Right lobe of liver (tissue), 6 donors: ENCODE measurements around the gene SLC6A3. TPM values are rescaled to one million over a fixed set of nuclear protein-coding genes. Genes with fewer than 3 reads are reported as not detected.
A peak's percentile ranks its signal among the peaks of the same experiment; 100 is the strongest.

ENCODE experiments used
- ATAC-seq, 4 donors: fragments of 200-7000 bp; cut with Tn5 transposase; one replicate each; pipeline ENCODE4 v1.9.1; 2020; ENCODE audit warnings: mild to moderate bottlenecking in 4 of 4, moderate library complexity in 4 of 4
- DNase-seq, 3 donors: peaks; one replicate each; pipeline ENCODE4 v3.0.0-alpha.2; 2020
- H3K27ac ChIP-seq, 3 donors: fragments of 200-600 bp; one replicate each; pipeline ENCODE4 v1.8.0; 2022
- H3K27me3 ChIP-seq, 2 donors: fragments of 200-600 bp; one replicate each; pipeline ENCODE4 v1.8.0; 2022
- H3K36me3 ChIP-seq, 4 donors: fragments of 200-600 bp; sonication (generic) in 1 of 4; one replicate each; pipeline versions ENCODE4 v1.5.1 to v1.8.0; 2017 to 2022; ENCODE audit warnings: control low read depth in 1 of 4
- H3K4me1 ChIP-seq, 4 donors: fragments of 200-600 bp; sonication (generic) in 1 of 4; one replicate each; pipeline versions ENCODE4 v1.5.1 to v1.8.0; 2017 to 2022; ENCODE audit warnings: control low read depth in 1 of 4
- H3K4me3 ChIP-seq, 3 donors: fragments of 200-600 bp; one replicate each; pipeline ENCODE4 v1.8.0; 2022
- H3K9me3 ChIP-seq, 4 donors: fragments of 200-600 bp; sonication (generic) in 1 of 4; one replicate each; pipeline versions ENCODE4 v1.5.1 to v1.8.0; 2017 to 2022; ENCODE audit warnings: control low read depth in 1 of 4
- CTCF ChIP-seq, 4 donors: fragments of 200-600 bp in 3 of 4; fragments of 450-650 bp in 1 of 4; IDR thresholded peaks; one replicate each; pipeline versions ENCODE4 v1.5.1 to v1.8.0; 2016 to 2022; ENCODE audit warnings: antibody characterized with exemption in 4 of 4, mild to moderate bottlenecking in 2 of 4
- POLR2A ChIP-seq: fragments of 450-650 bp; IDR thresholded peaks from one replicate; pipeline ENCODE4 v1.6.1; 2017; ENCODE audit warnings: antibody characterized with exemption, mild to moderate bottlenecking
- WGBS: methylation state at CpG from one replicate; pipeline ENCODE4 v1.1.6; 2018; ENCODE audit warnings: low coverage, low lambda C conversion rate; ENCODE audit not compliant: insufficient coverage; ENCODE audit errors: missing lambda C conversion rate; 5-methylcytosine and 5-hydroxymethylcytosine counted together
- intact Hi-C, 2 donors: fragments of 100-400 bp; cut with DNase I; formaldehyde crosslinking; loops; one replicate each; pipeline versions ENCODE4 v1.11.2 to v1.14.1; 2022
- total RNA-seq, 6 experiments: library from RNA; depleted of rRNA in 2 of 6; stranded (reverse); fragments of >200 nt in 2 of 6; fragmentation: NEBNext Ultra II Directional in 3 of 6; extraction: Animal tissue kit (Norgen Biotek cat#: 25700) in 3 of 6; gene quantifications; one replicate each; pipeline versions ENCODE4 v1.1.0 to v1.2.4, GENCODE V29; 2016 to 2023
- donor health status: DM: no; HTN: yes; CAD: no.
- donor health status: DM: no; HTN: no; CAD: no.
- donor health status: DM: no; HTN: no; CAD: no.
- donor health status: DM: no; HTN: yes; CAD: no.
- donor health status: DM: no; HTN: yes; CAD: no.

The SLC6A3 gene
- total RNA-seq, 6 experiments from 2014 or later, result not detected

GRCh38 chr5:1448511-1449011 is 3.3 kb upstream of the SLC6A3 start:
- H3K4me1 ChIP-seq, result peaks cover 0 to 9% (median 0%) of the 10 kb centered on the region in 4 donors
- TF ChIP-seq POLR2A (no peak), CTCF (IDR thresholded peaks at IDR 0.05) (no peak)
- H3K4me3 ChIP-seq, result no peak overlapping the region
- WGBS, result 62% methylated on average over 3 of the region's 5 CpGs
- peak in 1 of 3 donors; percentile 27 for DNase-seq
- no peak for ATAC-seq
- H3K9me3 ChIP-seq, result no peaks in the 10 kb centered on the region
- peaks cover 10 to 18% of the 10 kb centered on the region in 2 donors for H3K27me3 ChIP-seq
- intact Hi-C loops, result no loop called here
- no peak overlapping the region for H3K27ac ChIP-seq
- H3K36me3 ChIP-seq, result no peaks in the 10 kb centered on the region

GRCh38 chr5:1447671-1448361 is 2.6 kb upstream of the SLC6A3 start:
- ATAC-seq, result no peak
- H3K4me1 ChIP-seq, result peaks cover 0 to 9% (median 0%) of the 10 kb centered on the region in 4 donors
- WGBS, result 43% methylated on average over 10 of the region's 16 CpGs
- peaks cover 10 to 25% of the 10 kb centered on the region in 2 donors for H3K27me3 ChIP-seq
- no peaks in the 10 kb centered on the region for H3K9me3 ChIP-seq
- DNase-seq, result peak in 1 of 3 donors; percentile 27
- no peak overlapping the region for H3K27ac ChIP-seq
- no peak overlapping the region for H3K4me3 ChIP-seq
- TF ChIP-seq CTCF (IDR thresholded peaks at IDR 0.05) (no peak), POLR2A (no peak)
- intact Hi-C loops, result no loop called here
- no peaks in the 10 kb centered on the region for H3K36me3 ChIP-seq

GRCh38 chr5:1446602-1447343 is 1.5 kb upstream of the SLC6A3 start:
- TF ChIP-seq CTCF (IDR thresholded peaks at IDR 0.05) (no peak), POLR2A (no peak)

GRCh38 chr5:1445689-1446601 is 705 bp upstream of the SLC6A3 start:
- no peak overlapping the region for H3K27ac ChIP-seq
- peaks cover 0 to 9% (median 0%) of the 10 kb centered on the region in 4 donors for H3K4me1 ChIP-seq
- 25% methylated on average over 2 of the region's 92 CpGs for WGBS
- no peaks in the 10 kb centered on the region for H3K9me3 ChIP-seq
- H3K36me3 ChIP-seq, result no peaks in the 10 kb centered on the region
- ATAC-seq (no peak), DNase-seq (peak in 1 of 3 donors; percentile 40)
- peaks cover 10 to 26% of the 10 kb centered on the region in 2 donors for H3K27me3 ChIP-seq
- intact Hi-C loops, result no loop called here
- H3K4me3 ChIP-seq, result no peak overlapping the region
- TF ChIP-seq CTCF (IDR thresholded peaks at IDR 0.05), result no peak
- no peak for TF ChIP-seq POLR2A

More at GRCh38 chr5:1446602-1447343, 1.5 kb upstream of the SLC6A3 start:
- WGBS, result 45% methylated on average over 11 of the region's 16 CpGs
- H3K4me1 ChIP-seq, result peaks cover 0 to 9% (median 0%) of the 10 kb centered on the region in 4 donors
- intact Hi-C loops, result no loop called here
- no peaks in the 10 kb centered on the region for H3K36me3 ChIP-seq
- ATAC-seq (no peak), DNase-seq (peak in 1 of 3 donors; percentile 44)
- H3K27ac ChIP-seq, result no peak overlapping the region
- peaks cover 10 to 26% of the 10 kb centered on the region in 2 donors for H3K27me3 ChIP-seq
- no peak overlapping the region for H3K4me3 ChIP-seq
- H3K9me3 ChIP-seq, result no peaks in the 10 kb centered on the region
